ENCODE data around the gene TBC1D22A. TPM values are rescaled to one million over a fixed set of nuclear protein-coding genes. Genes with fewer than 3 reads are reported as not detected.

TBC1D22A gene
- total RNA-seq, 1 experiment from 2014 or later = 14.3 TPM

DNA sequence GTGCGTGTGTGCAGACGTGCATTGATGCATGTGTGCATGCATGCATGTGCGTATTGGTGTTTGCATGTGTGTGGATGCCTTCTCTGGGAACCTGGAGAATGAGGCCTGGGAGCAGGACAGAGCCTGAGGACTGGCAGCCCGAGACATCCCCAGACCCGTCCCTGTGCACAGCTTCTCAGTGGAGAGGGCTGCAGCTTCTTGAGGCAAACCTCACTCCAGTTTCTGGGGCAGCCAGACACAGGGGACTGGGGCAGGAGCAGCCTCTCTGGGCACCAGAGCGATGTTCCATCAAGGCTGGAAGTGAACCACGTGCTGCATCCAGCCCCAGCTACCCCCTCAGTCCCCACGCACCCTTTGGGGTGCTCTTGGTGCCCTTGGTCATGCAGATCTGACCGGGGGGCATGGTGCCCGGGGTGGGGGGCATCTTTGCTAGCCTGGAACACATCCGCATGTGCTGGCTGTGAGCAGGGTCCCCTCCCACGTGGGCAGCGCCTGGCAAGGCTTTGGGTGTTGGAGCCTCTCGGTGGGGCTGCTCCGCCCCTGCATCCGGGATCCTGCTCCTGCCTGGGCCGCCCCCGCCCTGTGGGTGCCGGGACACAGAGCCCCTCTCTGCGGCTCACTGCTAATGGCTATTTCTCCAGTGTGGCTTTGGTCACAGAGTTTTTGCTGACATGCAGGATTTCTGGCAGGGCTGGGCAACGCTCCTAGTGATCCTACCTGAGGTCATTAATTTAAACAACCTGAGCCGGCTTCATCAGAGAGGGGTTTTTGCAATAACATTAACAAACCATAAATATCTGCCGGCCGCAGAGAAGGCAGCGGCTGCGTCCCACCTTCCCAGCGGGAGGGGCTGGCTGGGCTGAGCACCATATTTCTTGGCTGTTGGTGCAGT is 434.7 kb downstream of the TBC1D22A start:
- ChIA-PET CTCF (no interaction called here), POLR2A (ENCODE audit: unreplicated experiment) (no interaction called here)
- H3F3A ChIP-seq (ENCODE audit: low read length, unreplicated experiment) = no peaks in the 10 kb centered on the region
- no peak overlapping the region for H3K4me3 ChIP-seq (ENCODE audit: low read length)
- BruUV-seq (replicated peaks) = no TSS peak
- H2AFZ ChIP-seq (ENCODE audit: low read length) = no peak overlapping the region
- no peaks in the 10 kb centered on the region for H3K9me2 ChIP-seq (replicated peaks; ENCODE audit: low read length)
- DNase-seq (no peak), ATAC-seq (no peak)
- H3K27ac ChIP-seq (ENCODE audit: low read length) = no peak overlapping the region
- H3K4me1 ChIP-seq (ENCODE audit: insufficient read depth, low read length) = no peaks in the 10 kb centered on the region
- H4K20me1 ChIP-seq (ENCODE audit: low read length) = no peaks in the 10 kb centered on the region
- TF ChIP-seq EZH2 (IDR thresholded peaks at IDR 0.05; ENCODE audit: low read length, unreplicated experiment) (no peak), EZH2phosphoT487 (IDR thresholded peaks at IDR 0.05; ENCODE audit: borderline replicate concordance, low read length) (no peak)
- TF ChIP-seq, protein P1, sequence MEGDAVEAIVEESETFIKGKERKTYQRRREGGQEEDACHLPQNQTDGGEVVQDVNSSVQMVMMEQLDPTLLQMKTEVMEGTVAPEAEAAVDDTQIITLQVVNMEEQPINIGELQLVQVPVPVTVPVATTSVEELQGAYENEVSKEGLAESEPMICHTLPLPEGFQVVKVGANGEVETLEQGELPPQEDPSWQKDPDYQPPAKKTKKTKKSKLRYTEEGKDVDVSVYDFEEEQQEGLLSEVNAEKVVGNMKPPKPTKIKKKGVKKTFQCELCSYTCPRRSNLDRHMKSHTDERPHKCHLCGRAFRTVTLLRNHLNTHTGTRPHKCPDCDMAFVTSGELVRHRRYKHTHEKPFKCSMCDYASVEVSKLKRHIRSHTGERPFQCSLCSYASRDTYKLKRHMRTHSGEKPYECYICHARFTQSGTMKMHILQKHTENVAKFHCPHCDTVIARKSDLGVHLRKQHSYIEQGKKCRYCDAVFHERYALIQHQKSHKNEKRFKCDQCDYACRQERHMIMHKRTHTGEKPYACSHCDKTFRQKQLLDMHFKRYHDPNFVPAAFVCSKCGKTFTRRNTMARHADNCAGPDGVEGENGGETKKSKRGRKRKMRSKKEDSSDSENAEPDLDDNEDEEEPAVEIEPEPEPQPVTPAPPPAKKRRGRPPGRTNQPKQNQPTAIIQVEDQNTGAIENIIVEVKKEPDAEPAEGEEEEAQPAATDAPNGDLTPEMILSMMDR (conservative IDR thresholded peaks at IDR 0.05; ENCODE audit: low read depth, low read length) = no peak
- H3K4me2 ChIP-seq (ENCODE audit: low read length) = no peak overlapping the region
- no peaks in the 10 kb centered on the region for H3K27me3 ChIP-seq (ENCODE audit: low read length)
- no peaks in the 10 kb centered on the region for H3K9me3 ChIP-seq (ENCODE audit: low read length)
- no peaks in the 10 kb centered on the region for H3K79me2 ChIP-seq (ENCODE audit: low read length)
- H3K36me3 ChIP-seq (ENCODE audit: low read depth, low read length) = no peaks in the 10 kb centered on the region
- H3K9ac ChIP-seq (ENCODE audit: low read length) = no peak overlapping the region
- intact Hi-C loops (cut with micrococcal nuclease) = no loop called here

DNA sequence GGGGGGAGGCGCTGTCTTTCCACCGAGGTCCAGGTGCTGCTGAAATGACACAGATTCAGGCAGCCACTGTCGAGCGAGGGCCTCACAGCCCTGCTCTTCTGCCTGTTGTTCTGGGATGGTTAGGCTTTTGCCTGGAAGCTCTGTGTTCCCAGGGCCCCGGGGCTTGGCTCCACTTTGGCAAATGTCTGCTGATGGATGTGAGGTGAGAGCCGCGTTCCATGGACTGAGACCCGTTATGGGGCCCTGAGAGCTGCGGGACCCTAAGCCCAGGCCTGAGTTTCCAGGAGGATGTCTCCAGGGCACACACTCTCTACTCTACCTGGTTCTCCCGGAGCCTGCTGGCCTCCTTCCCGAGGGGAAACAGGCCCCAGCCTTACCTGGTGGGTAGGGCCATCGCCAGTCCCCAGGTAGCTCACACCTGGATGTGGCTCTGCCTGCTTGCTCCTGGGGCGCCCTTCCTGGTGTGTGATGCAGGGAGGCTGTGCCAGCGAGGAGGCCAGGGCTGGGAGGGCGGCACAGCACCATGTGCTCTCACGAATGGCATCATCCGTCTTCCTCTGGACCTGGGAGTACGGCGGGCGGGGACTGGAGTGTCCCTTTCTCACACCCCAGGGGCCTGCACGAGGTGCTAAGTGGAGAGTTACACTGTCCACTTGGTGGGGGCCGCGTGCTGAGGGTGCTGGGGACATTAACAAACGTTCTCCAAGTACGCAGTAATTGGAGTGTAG is 435.5 kb downstream of the TBC1D22A start:
- H3K9ac ChIP-seq (ENCODE audit: low read length) = no peak overlapping the region
- H3K4me2 ChIP-seq (ENCODE audit: low read length) = no peak overlapping the region
- DNase-seq (no peak), ATAC-seq (no peak)
- intact Hi-C loops (cut with micrococcal nuclease) = no loop called here
- no peaks in the 10 kb centered on the region for H3K9me2 ChIP-seq (replicated peaks; ENCODE audit: low read length)
- H4K20me1 ChIP-seq (ENCODE audit: low read length) = no peaks in the 10 kb centered on the region
- H3K4me3 ChIP-seq (ENCODE audit: low read length) = no peak overlapping the region
- no peak for TF ChIP-seq EZH2 (IDR thresholded peaks at IDR 0.05; ENCODE audit: low read length, unreplicated experiment)
- TF ChIP-seq, protein P1 (conservative IDR thresholded peaks at IDR 0.05; ENCODE audit: low read depth, low read length) = no peak
- TF ChIP-seq EZH2phosphoT487 (IDR thresholded peaks at IDR 0.05; ENCODE audit: borderline replicate concordance, low read length) = no peak
- no TSS peak for BruUV-seq (replicated peaks)
- no peak overlapping the region for H3K27ac ChIP-seq (ENCODE audit: low read length)
- no peaks in the 10 kb centered on the region for H3K27me3 ChIP-seq (ENCODE audit: low read length)
- CTCF ChIA-PET = no interaction called here
- H3F3A ChIP-seq (ENCODE audit: low read length, unreplicated experiment) = no peaks in the 10 kb centered on the region
- no peak overlapping the region for H2AFZ ChIP-seq (ENCODE audit: low read length)
- no peaks in the 10 kb centered on the region for H3K36me3 ChIP-seq (ENCODE audit: low read depth, low read length)
- H3K4me1 ChIP-seq (ENCODE audit: insufficient read depth, low read length) = no peaks in the 10 kb centered on the region
- no peaks in the 10 kb centered on the region for H3K79me2 ChIP-seq (ENCODE audit: low read length)
- POLR2A ChIA-PET (ENCODE audit: unreplicated experiment) = no interaction called here
- H3K9me3 ChIP-seq (ENCODE audit: low read length) = no peaks in the 10 kb centered on the region

Data from PC-3 (cell line).